ENCODE results near the gene BAZ2B. TPM values are rescaled to one million over a fixed set of nuclear protein-coding genes. Genes with fewer than 3 reads are reported as not detected.

Gene BAZ2B
- total RNA-seq, 1 donor from 2014 or later = 101 TPM

- Histone ChIP-seq H3K4me2 (no peak overlapping the region), H3K4me3 (no peak overlapping the region), H3F3A (ENCODE audit: low read depth) (no peaks in the 10 kb centered on the region), H2AFZ (replicated peaks) (no peak overlapping the region), H3K9ac (no peak overlapping the region), H3K79me2 (ENCODE audit: low read depth) (peaks cover 57% of the 10 kb centered on the region), H3K36me3 (no peaks in the 10 kb centered on the region), H3K27ac (no peak overlapping the region), H3K27me3 (no peaks in the 10 kb centered on the region), H3K4me1 (peaks cover 10% of the 10 kb centered on the region), H4K20me1 (ENCODE audit: low read depth) (no peaks in the 10 kb centered on the region), H3K9me3 (ENCODE audit: low read depth) (no peaks in the 10 kb centered on the region)
- H3K27ac Mint-ChIP-seq = no peak overlapping the region
- TF ChIP-seq CTCF (IDR thresholded peaks at IDR 0.05) (no peak), EZH2 (IDR thresholded peaks at IDR 0.05) (no peak), EZH2phosphoT487 (IDR thresholded peaks at IDR 0.05) (no peak)
- no peaks in the 10 kb centered on the region for H3K27me3 Mint-ChIP-seq (ENCODE audit: insufficient read depth, low read depth)
- no peak overlapping the region for H3K4me3 Mint-ChIP-seq
- DNase-seq (ENCODE audit: low spot score) = no peak
- H3K9me3 Mint-ChIP-seq = no peaks in the 10 kb centered on the region
- H3K4me1 Mint-ChIP-seq = peaks cover 13% of the 10 kb centered on the region
- peaks cover 9% of the 10 kb centered on the region for H3K36me3 Mint-ChIP-seq
Measured at GRCh38 chr2:159521272-159521671, 95.1 kb downstream of the BAZ2B start.

GRCh38 chr2:159518321-159519005 lies 97.9 kb downstream of the BAZ2B start:
- DNase-seq (ENCODE audit: low spot score) = no peak
- Histone ChIP-seq H3K36me3 (no peaks in the 10 kb centered on the region), H3K79me2 (ENCODE audit: low read depth) (peaks cover 61% of the 10 kb centered on the region), H2AFZ (replicated peaks) (no peak overlapping the region), H3K4me2 (no peak overlapping the region), H3K9me3 (ENCODE audit: low read depth) (no peaks in the 10 kb centered on the region), H3K9ac (no peak overlapping the region), H4K20me1 (ENCODE audit: low read depth) (peaks cover 7% of the 10 kb centered on the region), H3K27me3 (no peaks in the 10 kb centered on the region), H3K4me3 (no peak overlapping the region), H3K4me1 (peaks cover 22% of the 10 kb centered on the region), H3K27ac (peak overlapping the region; percentile 35), H3F3A (ENCODE audit: low read depth) (no peaks in the 10 kb centered on the region)
- TF ChIP-seq EZH2phosphoT487 (IDR thresholded peaks at IDR 0.05) = no peak
- no peaks in the 10 kb centered on the region for H3K27me3 Mint-ChIP-seq (ENCODE audit: insufficient read depth, low read depth)
- H3K4me3 Mint-ChIP-seq = no peak overlapping the region
- H3K9me3 Mint-ChIP-seq = no peaks in the 10 kb centered on the region
- peaks cover 20% of the 10 kb centered on the region for H3K4me1 Mint-ChIP-seq
- H3K36me3 Mint-ChIP-seq = peaks cover 8% of the 10 kb centered on the region
- H3K27ac Mint-ChIP-seq = peak overlapping the region; percentile 7

- peaks cover 22% of the 10 kb centered on the region for H3K4me1 ChIP-seq
- H3K27ac ChIP-seq = peak overlapping the region; percentile 63
- H3K27me3 Mint-ChIP-seq (ENCODE audit: insufficient read depth, low read depth) = no peaks in the 10 kb centered on the region
- peak overlapping the region; percentile 0 for H2AFZ ChIP-seq (replicated peaks)
- peak; percentile 11 for DNase-seq (ENCODE audit: low spot score)
- H3K9me3 Mint-ChIP-seq = no peaks in the 10 kb centered on the region
- H3K27me3 ChIP-seq = no peaks in the 10 kb centered on the region
- no peaks in the 10 kb centered on the region for H3K36me3 ChIP-seq
- H3K4me2 ChIP-seq = peak overlapping the region; percentile 40
- no peak overlapping the region for H3K4me3 ChIP-seq
- no peak overlapping the region for H3K9ac ChIP-seq
- peaks cover 8% of the 10 kb centered on the region for H3K36me3 Mint-ChIP-seq
- no peaks in the 10 kb centered on the region for H3K9me3 ChIP-seq (ENCODE audit: low read depth)
- H3K4me3 Mint-ChIP-seq = peak overlapping the region; percentile 82
- peak overlapping the region; percentile 88 for H3K27ac Mint-ChIP-seq
- peaks cover 9% of the 10 kb centered on the region for H4K20me1 ChIP-seq (ENCODE audit: low read depth)
- TF ChIP-seq EZH2 (IDR thresholded peaks at IDR 0.05) (no peak), CTCF (IDR thresholded peaks at IDR 0.05) (no peak), EZH2phosphoT487 (IDR thresholded peaks at IDR 0.05) (no peak)
- H3F3A ChIP-seq (ENCODE audit: low read depth) = no peaks in the 10 kb centered on the region
- peaks cover 52% of the 10 kb centered on the region for H3K79me2 ChIP-seq (ENCODE audit: low read depth)
- H3K4me1 Mint-ChIP-seq = peaks cover 20% of the 10 kb centered on the region
Measured at GRCh38 chr2:159516241-159516758, 100.0 kb downstream of the BAZ2B start.

- Mint-ChIP-seq H3K9me3 (no peaks in the 10 kb centered on the region), H3K27me3 (ENCODE audit: insufficient read depth, low read depth) (no peaks in the 10 kb centered on the region), H3K36me3 (peaks cover 8% of the 10 kb centered on the region), H3K4me1 (peaks cover 20% of the 10 kb centered on the region), H3K27ac (no peak overlapping the region), H3K4me3 (peak overlapping the region; percentile 69)
- Histone ChIP-seq H3K9me3 (ENCODE audit: low read depth) (no peaks in the 10 kb centered on the region), H3K4me2 (no peak overlapping the region), H3K27me3 (no peaks in the 10 kb centered on the region), H2AFZ (replicated peaks) (no peak overlapping the region), H3K79me2 (ENCODE audit: low read depth) (peaks cover 49% of the 10 kb centered on the region), H3K27ac (no peak overlapping the region), H3K4me3 (no peak overlapping the region), H3K9ac (no peak overlapping the region), H3K4me1 (peaks cover 22% of the 10 kb centered on the region), H4K20me1 (ENCODE audit: low read depth) (peaks cover 9% of the 10 kb centered on the region), H3K36me3 (no peaks in the 10 kb centered on the region), H3F3A (ENCODE audit: low read depth) (no peaks in the 10 kb centered on the region)
- TF ChIP-seq EZH2phosphoT487 (IDR thresholded peaks at IDR 0.05) (no peak), CTCF (IDR thresholded peaks at IDR 0.05) (no peak), EZH2 (IDR thresholded peaks at IDR 0.05) (no peak)
- no peak for DNase-seq (ENCODE audit: low spot score)
Measured at GRCh38 chr2:159515441-159515840, 100.9 kb downstream of the BAZ2B start.
